Esophagus muscularis mucosa (tissue), 4 donors: Measurements from ENCODE around the gene GET4. TPM values are rescaled to one million over a fixed set of nuclear protein-coding genes. Genes with fewer than 3 reads are reported as not detected.

ENCODE experiments used
- DNase-seq: peaks from one replicate; pipeline ENCODE4 v3.0.0-alpha.2; 2017; ENCODE audit errors: extremely low spot score
- H3K27ac ChIP-seq, 4 donors: fragments of 200-600 bp; sonication (generic); replicated peaks in 1 of 4; 1 replicate in 3 of 4; 2 replicates in 1 of 4; pipeline ENCODE4 v1.5.1; 2016 to 2019; ENCODE audit warnings: mild to moderate bottlenecking in 1 of 4
- H3K27me3 ChIP-seq, 4 donors: fragments of 200-600 bp; sonication (generic); one replicate each; pipeline versions ENCODE4 v1.5.1 to v1.6.0; 2016 to 2019
- H3K36me3 ChIP-seq, 4 donors: fragments of 200-600 bp; sonication (generic); one replicate each; pipeline ENCODE4 v1.5.1; 2016 to 2019
- H3K4me1 ChIP-seq, 4 donors: fragments of 200-600 bp; sonication (generic); one replicate each; pipeline ENCODE4 v1.5.1; 2016 to 2019
- H3K4me3 ChIP-seq, 4 donors: fragments of 200-600 bp; sonication (generic); 1 replicate in 2 of 4; 2 replicates in 2 of 4; pipeline ENCODE4 v1.5.1; 2016 to 2019; ENCODE audit warnings: mild to moderate bottlenecking in 4 of 4, moderate library complexity in 1 of 4
- H3K9me3 ChIP-seq, 4 donors: fragments of 200-600 bp; sonication (generic); 1 replicate in 3 of 4; 2 replicates in 1 of 4; pipeline ENCODE4 v1.5.1; 2016 to 2019
- EP300 ChIP-seq: sonication (generic); formaldehyde crosslinking; IDR thresholded peaks from one replicate; pipeline ENCODE4 v1.6.1; 2017; ENCODE audit warnings: antibody characterized with exemption
- POLR2A ChIP-seq: fragments of 450-650 bp; IDR thresholded peaks from one replicate; pipeline ENCODE4 v1.6.1; 2017; ENCODE audit warnings: antibody characterized with exemption, moderate library complexity, mild to moderate bottlenecking, low read depth
- POLR2AphosphoS5 ChIP-seq, 2 donors: sonication (generic); formaldehyde crosslinking; IDR thresholded peaks; one replicate each; pipeline ENCODE4 v1.6.1; 2017; ENCODE audit warnings: antibody characterized with exemption in 2 of 2
- WGBS: methylation state at CpG from one replicate; pipeline ENCODE4 v1.1.5; 2018; 5-methylcytosine and 5-hydroxymethylcytosine counted together
- intact Hi-C: fragments of 100-400 bp; cut with DNase I; formaldehyde crosslinking; loops from one replicate; pipeline ENCODE4 v1.15.1; 2023
- total RNA-seq, 4 donors: library from RNA; depleted of rRNA; stranded (reverse); fragments of >200 nt; gene quantifications; one replicate each; pipeline versions ENCODE4 v1.1.0 to v1.2.1, GENCODE V29; 2016
- TF ChIP-seq, protein P1 (sequence below), 3 experiments: fragments of 200-600 bp in 2 of 3; fragments of 450-650 bp in 1 of 3; sonication (generic) in 2 of 3; IDR thresholded peaks; one replicate each; pipeline ENCODE4 v1.5.1; 2017 to 2019; ENCODE audit warnings: antibody characterized with exemption in 3 of 3, mild to moderate bottlenecking in 2 of 3, moderate library complexity in 1 of 3

Gene GET4
- total RNA-seq, 4 donors from 2014 or later: 24.7 to 41.3 (median 35.2) TPM

GRCh38 chr7:911791-912480 lies 35.6 kb downstream of the GET4 start:
- no peak for DNase-seq
- Histone ChIP-seq H3K27ac (no peak overlapping the region), H3K4me1 (peaks cover 11 to 55% (median 34%) of the 10 kb centered on the region in 4 donors), H3K27me3 (no peaks in the 10 kb centered on the region), H3K9me3 (no peaks in the 10 kb centered on the region), H3K36me3 (peaks cover 0 to 12% (median 6%) of the 10 kb centered on the region in 4 donors), H3K4me3 (no peak overlapping the region)
- intact Hi-C loops: loop anchor here (5.0 kb wide), 1 partner anchor 40 kb away; the partner anchor contains the start of gene ADAP1
- WGBS: 91% methylated on average over 21 of the region's 41 CpGs
- TF ChIP-seq POLR2AphosphoS5 (IDR thresholded peaks at IDR 0.05) (no peak), POLR2A (no peak), EP300 (no peak)
- TF ChIP-seq, protein P1, sequence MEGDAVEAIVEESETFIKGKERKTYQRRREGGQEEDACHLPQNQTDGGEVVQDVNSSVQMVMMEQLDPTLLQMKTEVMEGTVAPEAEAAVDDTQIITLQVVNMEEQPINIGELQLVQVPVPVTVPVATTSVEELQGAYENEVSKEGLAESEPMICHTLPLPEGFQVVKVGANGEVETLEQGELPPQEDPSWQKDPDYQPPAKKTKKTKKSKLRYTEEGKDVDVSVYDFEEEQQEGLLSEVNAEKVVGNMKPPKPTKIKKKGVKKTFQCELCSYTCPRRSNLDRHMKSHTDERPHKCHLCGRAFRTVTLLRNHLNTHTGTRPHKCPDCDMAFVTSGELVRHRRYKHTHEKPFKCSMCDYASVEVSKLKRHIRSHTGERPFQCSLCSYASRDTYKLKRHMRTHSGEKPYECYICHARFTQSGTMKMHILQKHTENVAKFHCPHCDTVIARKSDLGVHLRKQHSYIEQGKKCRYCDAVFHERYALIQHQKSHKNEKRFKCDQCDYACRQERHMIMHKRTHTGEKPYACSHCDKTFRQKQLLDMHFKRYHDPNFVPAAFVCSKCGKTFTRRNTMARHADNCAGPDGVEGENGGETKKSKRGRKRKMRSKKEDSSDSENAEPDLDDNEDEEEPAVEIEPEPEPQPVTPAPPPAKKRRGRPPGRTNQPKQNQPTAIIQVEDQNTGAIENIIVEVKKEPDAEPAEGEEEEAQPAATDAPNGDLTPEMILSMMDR (IDR thresholded peaks at IDR 0.05): no peak

DNA sequence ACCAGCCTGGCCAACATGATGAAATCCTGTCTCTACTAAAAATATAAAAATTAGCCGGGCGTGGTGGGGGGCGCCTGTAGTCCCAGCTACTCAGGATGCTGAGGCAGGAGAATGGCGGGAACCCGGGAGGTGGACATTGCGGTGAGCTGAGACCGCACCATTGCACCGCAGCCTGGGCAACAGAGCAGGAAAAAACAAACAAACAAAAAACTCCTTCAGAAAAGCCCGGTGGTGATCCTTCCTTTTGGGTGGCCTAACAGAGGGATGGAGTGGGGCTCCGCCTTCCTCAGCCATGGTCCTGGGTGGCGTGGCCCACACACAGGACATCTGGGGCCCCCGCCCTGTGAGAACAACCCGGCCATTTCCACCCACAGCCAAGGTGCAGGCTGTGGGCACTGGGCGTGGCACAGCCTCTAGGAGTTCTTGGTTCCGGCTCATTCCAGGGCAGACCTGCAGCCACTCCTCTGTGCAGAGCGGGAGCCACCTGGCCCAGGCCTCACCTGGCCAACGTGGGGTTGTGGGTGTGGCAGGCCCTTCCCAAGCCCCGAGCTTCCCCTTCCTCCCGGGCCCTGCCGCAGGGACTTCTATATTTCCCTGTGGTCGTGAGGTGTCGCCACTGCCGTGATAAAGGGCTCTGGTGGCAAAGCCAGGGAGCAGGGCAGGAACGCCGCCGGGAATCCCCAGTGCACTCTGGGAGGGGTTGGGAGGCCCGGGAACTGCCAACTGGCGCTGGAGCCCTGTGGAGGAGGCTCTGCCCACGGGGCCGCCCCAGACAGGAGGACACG lies 37.6 kb downstream of the GET4 start:
- Histone ChIP-seq H3K4me3 (no peak overlapping the region), H3K27ac (no peak overlapping the region), H3K9me3 (no peaks in the 10 kb centered on the region), H3K27me3 (no peaks in the 10 kb centered on the region), H3K4me1 (peaks cover 11 to 47% (median 33%) of the 10 kb centered on the region in 4 donors), H3K36me3 (peaks cover 0 to 13% (median 5%) of the 10 kb centered on the region in 4 donors)
- intact Hi-C loops: loop anchor here (5.0 kb wide), 1 partner anchor 38 kb away; the partner anchor contains the start of gene ADAP1
- DNase-seq: no peak
- TF ChIP-seq POLR2A (no peak), EP300 (no peak), POLR2AphosphoS5 (IDR thresholded peaks at IDR 0.05) (no peak)
- TF ChIP-seq, protein P1 (IDR thresholded peaks at IDR 0.05): no peak
- 71% methylated on average over 22 of the region's 31 CpGs for WGBS

GRCh38 chr7:914521-915194 lies 38.3 kb downstream of the GET4 start:
- no peak overlapping the region for H3K27ac ChIP-seq
- no peak for DNase-seq
- no peaks in the 10 kb centered on the region for H3K27me3 ChIP-seq
- TF ChIP-seq, protein P1 (IDR thresholded peaks at IDR 0.05): no peak
- no peak for TF ChIP-seq POLR2A
- no peak for TF ChIP-seq EP300
- TF ChIP-seq POLR2AphosphoS5 (IDR thresholded peaks at IDR 0.05): no peak
- WGBS: 82% methylated on average over 3 of the region's 16 CpGs
- H3K9me3 ChIP-seq: no peaks in the 10 kb centered on the region
- no peak overlapping the region for H3K4me3 ChIP-seq
- H3K4me1 ChIP-seq: peaks cover 8 to 41% (median 28%) of the 10 kb centered on the region in 4 donors
- H3K36me3 ChIP-seq: peaks cover 0 to 18% (median 6%) of the 10 kb centered on the region in 4 donors
- intact Hi-C loops: loop anchor here (5.0 kb wide), 1 partner anchor 38 kb away; the partner anchor contains the start of gene ADAP1

DNA sequence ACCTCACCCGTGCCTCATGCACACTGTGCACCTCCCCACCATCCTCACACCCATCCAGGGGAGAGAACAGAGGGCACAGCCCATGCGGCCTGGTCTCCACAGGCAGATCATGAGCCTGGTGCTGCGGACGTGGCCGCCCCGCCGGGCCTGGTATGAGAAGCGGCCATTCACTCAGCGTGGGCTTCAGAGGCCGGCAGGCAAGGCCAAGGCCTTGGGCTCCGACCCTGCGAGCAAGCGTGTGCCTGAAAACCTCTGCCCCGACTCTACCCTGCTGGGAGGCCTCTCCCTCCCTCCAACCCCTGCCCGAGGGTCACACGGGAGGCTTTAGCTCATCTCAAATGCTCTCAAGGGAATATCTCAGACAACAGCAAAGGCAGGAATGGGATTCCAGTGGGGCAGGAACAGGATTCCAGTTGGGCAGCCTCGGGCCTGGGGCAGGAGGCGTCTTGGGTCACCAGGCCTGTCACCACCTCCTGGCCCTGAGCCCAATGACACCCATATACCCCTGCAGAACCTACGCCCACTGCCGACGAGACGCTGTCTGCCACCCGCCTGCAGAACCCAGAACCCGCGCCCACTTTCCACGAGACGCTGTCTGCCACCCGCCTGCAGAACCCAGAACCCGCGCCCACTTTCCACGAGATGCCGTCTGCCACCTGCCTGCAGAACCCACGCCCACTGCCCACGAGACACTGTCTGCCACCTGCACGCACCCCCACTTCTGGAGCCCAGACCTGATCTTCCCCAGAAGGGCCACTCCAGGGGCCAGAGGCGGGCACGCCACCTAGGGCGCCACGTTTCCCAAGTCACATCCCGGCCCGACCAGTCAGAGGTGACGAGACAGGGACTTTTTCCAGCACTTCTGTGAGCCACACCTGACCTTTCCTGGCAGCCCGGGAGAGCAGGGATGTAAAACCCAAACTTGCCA lies 39.2 kb downstream of the GET4 start:
- Histone ChIP-seq H3K4me3 (no peak overlapping the region), H3K4me1 (peaks cover 6 to 32% (median 22%) of the 10 kb centered on the region in 4 donors), H3K27me3 (no peaks in the 10 kb centered on the region), H3K9me3 (no peaks in the 10 kb centered on the region), H3K27ac (no peak overlapping the region), H3K36me3 (peaks cover 0 to 18% (median 6%) of the 10 kb centered on the region in 4 donors)
- intact Hi-C loops: no loop called here
- WGBS: 89% methylated on average over 25 of the region's 43 CpGs
- DNase-seq: no peak
- TF ChIP-seq POLR2A: no peak
- no peak for TF ChIP-seq POLR2AphosphoS5 (IDR thresholded peaks at IDR 0.05)
- no peak for TF ChIP-seq EP300
- TF ChIP-seq, protein P1 (IDR thresholded peaks at IDR 0.05): no peak
